Upper lobe of left lung (tissue), 6 donors: ENCODE data around the gene CFAP221. TPM values are rescaled to one million over a fixed set of nuclear protein-coding genes. Genes with fewer than 3 reads are reported as not detected.

Source experiments
- ATAC-seq, 2 donors: fragments of 200-7000 bp; cut with Tn5 transposase; one replicate each; pipeline ENCODE4 v1.9.1; 2022; ENCODE audit warnings: mild to moderate bottlenecking in 2 of 2, moderate library complexity in 2 of 2; ENCODE audit not compliant: low FRiP score in 2 of 2
- DNase-seq, 2 donors: peaks; one replicate each; pipeline ENCODE4 v3.0.0-alpha.2; 2019 to 2020
- H3K27ac ChIP-seq, 4 donors: fragments of 200-600 bp; sonication (generic); one replicate each; pipeline ENCODE4 v1.5.1; 2016 to 2019
- H3K27me3 ChIP-seq, 4 donors: fragments of 200-600 bp; sonication (generic); one replicate each; pipeline ENCODE4 v1.5.1; 2017 to 2019
- H3K36me3 ChIP-seq, 4 donors: fragments of 200-600 bp; sonication (generic); one replicate each; pipeline ENCODE4 v1.5.1; 2016 to 2019
- H3K4me1 ChIP-seq, 4 donors: fragments of 200-600 bp; sonication (generic); one replicate each; pipeline ENCODE4 v1.5.1; 2018 to 2019
- H3K4me3 ChIP-seq, 4 donors: fragments of 200-600 bp; sonication (generic); one replicate each; pipeline ENCODE4 v1.5.1; 2017 to 2019; ENCODE audit warnings: mild to moderate bottlenecking in 2 of 4, moderate library complexity in 1 of 4
- H3K9me3 ChIP-seq, 4 donors: fragments of 200-600 bp; sonication (generic); one replicate each; pipeline ENCODE4 v1.5.1; 2018 to 2019
- CTCF ChIP-seq, 6 experiments: fragments of 450-650 bp in 4 of 6; fragments of 200-600 bp in 2 of 6; sonication (generic) in 2 of 6; IDR thresholded peaks; one replicate each; pipeline ENCODE4 v1.5.1; 2016 to 2019; ENCODE audit warnings: antibody characterized with exemption in 6 of 6
- EP300 ChIP-seq, 4 donors: sonication (generic); formaldehyde crosslinking; IDR thresholded peaks; one replicate each; pipeline ENCODE4 v1.5.1; 2017; ENCODE audit warnings: antibody characterized with exemption in 4 of 4, control low read depth in 2 of 4
- POLR2A ChIP-seq, 4 donors: fragments of 450-650 bp; IDR thresholded peaks; one replicate each; pipeline ENCODE4 v1.5.1; 2016 to 2017; ENCODE audit warnings: antibody characterized with exemption in 4 of 4, mild to moderate bottlenecking in 2 of 4
- POLR2AphosphoS5 ChIP-seq, 2 donors: sonication (generic); formaldehyde crosslinking; IDR thresholded peaks; one replicate each; pipeline ENCODE4 v1.5.1; 2017; ENCODE audit warnings: antibody characterized with exemption in 2 of 2
- WGBS, 2 donors: methylation state at CpG; one replicate each; pipeline ENCODE4 v1.1.5; 2017 to 2018; 5-methylcytosine and 5-hydroxymethylcytosine counted together
- total RNA-seq, 6 donors: library from RNA; depleted of rRNA in 4 of 6; stranded (reverse); fragments of >200 nt in 4 of 6; gene quantifications; one replicate each; pipeline versions ENCODE4 v1.1.0 to v1.2.1, GENCODE V29; 2016 to 2021
- donor health status: DM: no; HTN: no; CAD: no; lungs with moderate emphysema.
- donor health status: DM: no; HTN: yes; CAD: no; lungs with severe emphysema.

The CFAP221 gene
- total RNA-seq, 6 donors from 2014 or later: 13.9 to 67.5 (median 30.9) TPM

GRCh38 chr2:119575439-119575838, 31.2 kb downstream of the CFAP221 start:
- DNase-seq (no peak), ATAC-seq (no peak)
- Histone ChIP-seq H3K9me3 (no peaks in the 10 kb centered on the region), H3K27me3 (no peaks in the 10 kb centered on the region), H3K36me3 (no peaks in the 10 kb centered on the region), H3K27ac (no peak overlapping the region), H3K4me1 (peaks cover 2 to 6% (median 4%) of the 10 kb centered on the region in 4 donors), H3K4me3 (no peak overlapping the region)
- TF ChIP-seq POLR2AphosphoS5 (IDR thresholded peaks at IDR 0.05) (no peak), EP300 (IDR thresholded peaks at IDR 0.05) (no peak), CTCF (IDR thresholded peaks at IDR 0.05) (no peak), POLR2A (IDR thresholded peaks at IDR 0.05) (no peak)
- 67 to 76% methylated on average over 1 of the region's 1 CpG for WGBS, 2 donors

GRCh38 chr2:119579424-119580295, 35.4 kb downstream of the CFAP221 start:
- DNase-seq (peak in 1 of 2 donors; percentile 82), ATAC-seq (peak; percentile 44 to 93)
- TF ChIP-seq POLR2A (IDR thresholded peaks at IDR 0.05) (no peak), EP300 (IDR thresholded peaks at IDR 0.05) (peak in 1 of 4 donors; percentile 42), CTCF (IDR thresholded peaks at IDR 0.05) (no peak), POLR2AphosphoS5 (IDR thresholded peaks at IDR 0.05) (no peak)
- Histone ChIP-seq H3K9me3 (no peaks in the 10 kb centered on the region), H3K4me3 (no peak overlapping the region), H3K4me1 (peaks cover 3 to 8% (median 7%) of the 10 kb centered on the region in 4 donors), H3K27ac (peak overlapping the region; percentile 45 to 67 (median 64)), H3K36me3 (no peaks in the 10 kb centered on the region), H3K27me3 (no peaks in the 10 kb centered on the region)
- 62 to 80% methylated on average over 7 of the region's 7 CpGs for WGBS, 2 donors

- ATAC-seq: no peak
- Histone ChIP-seq H3K9me3 (no peaks in the 10 kb centered on the region), H3K36me3 (no peaks in the 10 kb centered on the region), H3K27ac (peak overlapping the region; percentile 45 to 67 (median 64)), H3K4me1 (peaks cover 3 to 8% (median 7%) of the 10 kb centered on the region in 4 donors), H3K27me3 (no peaks in the 10 kb centered on the region), H3K4me3 (no peak overlapping the region)
- no peak for DNase-seq
- TF ChIP-seq POLR2A (IDR thresholded peaks at IDR 0.05) (no peak), CTCF (IDR thresholded peaks at IDR 0.05) (no peak), POLR2AphosphoS5 (IDR thresholded peaks at IDR 0.05) (no peak), EP300 (IDR thresholded peaks at IDR 0.05) (no peak)
- WGBS, 2 donors: 80 to 94% methylated on average over 1 to 4 of the region's 4 CpGs
Observed at GRCh38 chr2:119580550-119581072, 36.4 kb downstream of the CFAP221 start.

- TF ChIP-seq CTCF (IDR thresholded peaks at IDR 0.05) (no peak), POLR2AphosphoS5 (IDR thresholded peaks at IDR 0.05) (no peak), POLR2A (IDR thresholded peaks at IDR 0.05) (no peak), EP300 (IDR thresholded peaks at IDR 0.05) (no peak)
- no peaks in the 10 kb centered on the region for H3K27me3 ChIP-seq
- H3K27ac ChIP-seq: no peak overlapping the region
- ATAC-seq (no peak), DNase-seq (no peak)
- H3K4me1 ChIP-seq: peaks cover 3 to 15% (median 10%) of the 10 kb centered on the region in 4 donors
- no peaks in the 10 kb centered on the region for H3K9me3 ChIP-seq
- H3K36me3 ChIP-seq: no peaks in the 10 kb centered on the region
- no peak overlapping the region for H3K4me3 ChIP-seq
Observed at GRCh38 chr2:119583291-119583690, 39.0 kb downstream of the CFAP221 start.
